Measurements from ENCODE around the gene TMEM259. TPM values are rescaled to one million over a fixed set of nuclear protein-coding genes. Genes with fewer than 3 reads are reported as not detected.

Gene TMEM259
- total RNA-seq: 182 and 198 TPM in 2 replicates
- polyA plus RNA-seq (2012): 114 TPM

DNA sequence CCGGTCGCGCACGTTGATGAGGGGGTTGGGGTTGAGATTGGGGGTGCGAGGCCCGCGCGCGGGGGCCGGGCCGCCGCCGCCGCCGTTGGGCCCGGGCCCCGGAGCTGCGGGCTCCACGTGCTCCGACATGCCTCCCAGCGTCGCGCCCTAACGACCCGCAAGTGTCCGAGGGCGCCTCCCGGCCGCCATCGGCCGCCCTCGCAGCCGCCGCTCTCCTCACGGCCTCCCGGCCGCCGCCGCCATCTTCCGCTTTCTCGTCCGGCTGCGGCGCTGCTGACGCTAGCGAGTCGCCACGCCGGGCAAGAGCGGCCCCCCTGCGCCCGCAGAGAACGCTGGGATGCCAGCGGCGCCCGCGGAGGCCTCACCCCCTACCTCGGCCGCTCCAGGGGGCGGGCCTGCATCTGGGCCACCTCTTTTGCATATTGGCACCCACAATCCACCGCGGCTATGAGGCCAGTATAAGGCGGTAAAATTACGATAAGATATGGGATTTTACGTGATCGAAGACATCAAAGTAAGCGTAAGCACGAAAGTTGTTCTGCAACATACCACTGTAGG lies at the start of gene TMEM259:
Gene TMEM259, minus strand, starts transcription at position 256 of the 558 bp plus-strand sequence. Its CDS starts 127 bp downstream, at position 129.
- DNase-seq (ENCODE audit: low read depth): peak; percentile 98

DNA sequence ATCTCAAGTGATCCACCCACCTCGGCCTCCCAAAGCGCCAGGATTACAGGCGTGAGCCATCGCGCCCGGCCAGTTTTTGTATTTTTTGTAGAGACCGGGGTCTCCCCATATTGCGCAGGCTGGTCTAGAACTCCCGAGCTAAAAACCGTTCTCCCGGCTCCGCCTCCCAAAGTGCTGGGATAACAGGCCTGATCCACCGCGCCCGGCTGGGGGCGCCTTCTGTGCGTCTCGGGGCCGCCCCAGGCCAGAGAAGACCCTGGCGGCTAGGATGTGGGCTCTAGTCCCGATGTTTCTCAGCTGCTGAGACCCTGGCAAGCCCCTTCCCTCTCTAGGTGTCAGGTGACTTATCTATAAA lies 49.6 kb upstream of the TMEM259 start:
- DNase-seq (ENCODE audit: low read depth): no peak

DNA sequence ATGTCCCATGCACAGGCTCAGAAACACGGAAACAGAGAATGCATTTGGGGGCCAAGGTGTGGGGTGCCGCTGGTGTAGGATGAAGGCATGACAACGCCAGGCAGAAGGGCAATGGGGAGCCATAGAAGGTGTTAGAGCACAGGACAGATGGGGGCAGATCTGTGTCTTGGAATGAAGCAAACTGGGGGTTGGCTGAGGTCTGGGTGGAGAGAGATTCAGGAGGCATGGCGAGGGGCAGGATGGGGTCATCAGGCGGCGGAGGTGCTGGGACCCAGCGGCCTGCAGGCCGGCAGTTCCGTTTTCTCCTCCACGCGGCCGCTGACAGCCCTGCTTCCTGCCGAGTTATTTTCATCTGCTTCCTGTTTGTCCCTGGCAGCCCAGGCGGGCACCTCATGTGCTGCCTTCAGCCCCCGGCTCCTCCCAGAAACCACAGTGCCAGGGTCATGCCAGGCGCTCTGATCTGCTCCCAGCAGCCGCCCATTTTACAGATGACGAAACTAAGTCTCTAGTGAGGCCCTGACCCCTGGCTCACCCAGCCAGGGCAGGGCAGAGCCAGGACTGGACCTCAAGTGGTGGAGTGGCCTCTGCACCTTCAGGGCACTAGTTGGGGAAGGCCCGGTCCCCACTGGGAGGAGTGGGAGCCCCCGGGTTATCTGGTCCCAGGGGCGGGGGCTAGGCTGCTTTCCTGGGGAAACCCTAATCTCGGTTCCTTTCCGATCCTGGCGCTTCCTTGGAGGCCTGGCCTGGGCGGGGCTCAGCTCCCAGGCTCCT lies 48.3 kb upstream of the TMEM259 start:
- DNase-seq (ENCODE audit: low read depth): no peak

DNA sequence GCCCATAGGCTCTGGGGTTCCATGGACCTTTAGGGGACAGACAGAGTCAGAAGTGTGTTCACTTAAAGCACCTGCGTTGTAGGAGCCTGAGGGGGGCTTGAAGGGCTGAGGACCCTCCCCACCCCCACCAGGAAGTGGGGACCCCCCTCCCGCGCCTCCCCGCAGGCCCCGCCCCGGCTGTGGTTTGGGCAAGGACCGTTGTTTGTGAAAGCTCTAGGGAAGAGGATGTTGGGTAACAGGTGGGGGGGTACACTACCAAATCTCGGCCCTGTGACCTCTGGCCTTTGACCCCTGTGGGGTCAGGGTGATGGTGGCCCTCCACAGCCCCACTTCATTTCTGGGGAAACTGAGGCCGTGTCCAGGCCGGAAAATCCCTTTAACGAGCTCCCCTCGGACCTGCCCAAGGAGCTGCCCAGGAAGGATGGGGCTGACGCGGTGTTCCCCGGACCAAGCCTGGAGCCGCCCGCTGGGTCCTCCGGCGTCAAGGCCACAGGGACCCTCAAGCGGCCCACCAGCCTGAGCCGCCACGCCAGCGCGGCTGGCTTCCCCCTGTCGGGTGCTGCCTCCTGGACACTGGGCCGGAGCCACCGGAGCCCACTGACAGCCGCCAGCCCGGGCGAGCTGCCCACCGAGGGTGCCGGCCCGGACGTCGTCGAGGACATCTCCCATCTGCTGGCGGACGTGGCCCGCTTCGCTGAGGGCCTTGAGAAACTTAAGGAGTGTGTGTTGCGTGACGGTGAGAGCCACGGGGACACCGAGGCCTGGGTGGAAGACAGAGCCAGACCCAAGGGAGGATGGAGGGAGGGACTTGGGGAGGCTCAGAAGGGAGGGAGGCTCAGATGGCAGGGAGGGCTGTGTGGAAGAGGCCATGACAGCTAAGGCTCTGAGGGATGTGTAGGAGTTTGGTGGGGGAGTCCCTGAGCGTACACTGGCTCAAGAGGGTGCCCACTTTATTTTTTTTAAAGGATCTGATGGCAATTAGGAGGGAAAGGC lies 47.4 kb upstream of the TMEM259 start:
- DNase-seq (ENCODE audit: low read depth): no peak

DNA sequence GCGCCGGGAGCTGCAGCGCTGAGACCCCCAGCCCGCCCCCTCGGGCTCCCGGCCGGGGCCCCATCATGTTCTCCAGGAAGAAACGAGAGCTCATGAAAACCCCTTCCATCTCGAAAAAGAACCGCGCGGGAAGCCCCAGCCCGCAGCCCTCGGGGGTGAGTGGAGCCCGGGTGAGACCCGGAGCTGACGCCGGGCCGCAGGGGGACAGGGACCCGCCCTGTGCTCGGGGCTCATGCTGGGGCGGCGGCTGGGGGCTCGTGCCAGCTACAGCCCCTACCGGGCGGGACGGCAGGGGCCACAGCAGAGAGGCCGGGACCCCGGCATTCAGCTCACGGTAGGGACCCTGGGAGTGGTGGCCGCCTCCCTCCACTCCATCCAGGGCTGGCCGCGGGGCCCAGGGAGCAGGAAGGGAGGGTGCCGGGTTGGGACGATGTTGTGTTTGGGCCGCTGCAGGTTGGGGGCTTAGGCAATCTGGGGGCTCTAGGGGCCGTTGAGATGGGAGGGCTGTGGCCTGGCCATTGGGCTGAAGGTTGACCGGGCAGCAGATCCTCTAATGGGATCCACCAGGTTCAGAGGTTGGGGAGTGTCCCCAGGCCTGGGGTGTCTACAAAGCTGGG lies 46.5 kb upstream of the TMEM259 start:
- DNase-seq (ENCODE audit: low read depth): no peak

DNA sequence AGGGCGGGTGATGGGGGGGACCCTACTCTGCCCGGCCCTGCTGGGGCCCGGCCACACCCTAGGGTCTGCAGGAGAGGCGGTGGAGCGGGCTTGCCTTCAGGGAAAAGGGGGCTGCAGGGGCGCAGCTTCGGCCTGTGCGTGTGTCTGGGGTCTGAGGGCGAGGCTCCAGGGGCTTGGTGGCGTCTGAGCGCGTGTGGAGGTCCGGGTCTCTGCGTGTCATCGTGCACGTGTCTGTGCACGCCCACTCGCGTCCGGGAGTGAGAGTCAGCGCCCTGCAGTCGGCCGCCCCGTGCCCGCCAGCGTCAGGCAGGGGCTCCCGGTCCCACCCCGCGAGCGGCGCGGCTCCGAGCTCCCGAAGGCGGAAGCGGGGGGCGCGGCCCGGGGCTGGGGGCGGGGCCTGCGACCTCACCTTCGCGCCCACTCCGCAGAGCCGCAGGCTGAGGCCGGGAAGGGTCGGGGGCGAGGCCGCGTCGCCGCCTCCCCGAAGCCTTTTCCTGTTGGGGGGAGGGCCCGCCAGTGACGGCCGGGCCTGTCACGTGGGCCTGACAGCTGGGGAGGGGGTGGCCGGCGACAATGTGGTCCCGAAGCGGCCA lies 45.9 kb upstream of the TMEM259 start, which contains the start of gene ARHGAP45:
Gene ARHGAP45, plus strand, starts transcription at position 420 of the 593 bp plus-strand sequence. CDS start 239 bp downstream, outside the sequence.
- no peak for DNase-seq (ENCODE audit: low read depth)

DNA sequence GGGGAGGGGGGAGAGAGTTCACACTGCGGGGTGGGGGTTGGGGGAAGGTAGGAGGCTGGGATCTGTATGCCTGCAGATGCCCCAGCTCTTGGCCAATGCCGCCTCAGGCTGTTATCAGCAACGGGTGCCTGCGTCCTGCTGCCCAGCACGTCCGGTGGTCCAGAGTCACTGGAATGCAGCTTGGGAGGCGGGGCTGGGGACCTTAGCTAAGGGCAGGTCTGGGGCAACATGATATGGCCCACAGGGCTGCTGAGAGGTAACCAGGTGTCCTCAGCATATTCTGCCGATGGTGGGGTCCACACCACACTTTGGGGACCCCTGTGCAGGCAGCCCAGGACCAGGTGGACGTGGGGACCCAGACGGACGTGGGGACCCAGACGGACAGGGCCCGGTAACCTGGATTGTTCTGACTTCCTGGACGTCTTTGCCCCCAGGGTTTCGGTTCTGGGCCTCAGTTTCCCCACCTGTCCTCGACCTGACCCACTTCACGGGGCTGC lies 45.4 kb upstream of the TMEM259 start:
- no peak for DNase-seq (ENCODE audit: low read depth)

DNA sequence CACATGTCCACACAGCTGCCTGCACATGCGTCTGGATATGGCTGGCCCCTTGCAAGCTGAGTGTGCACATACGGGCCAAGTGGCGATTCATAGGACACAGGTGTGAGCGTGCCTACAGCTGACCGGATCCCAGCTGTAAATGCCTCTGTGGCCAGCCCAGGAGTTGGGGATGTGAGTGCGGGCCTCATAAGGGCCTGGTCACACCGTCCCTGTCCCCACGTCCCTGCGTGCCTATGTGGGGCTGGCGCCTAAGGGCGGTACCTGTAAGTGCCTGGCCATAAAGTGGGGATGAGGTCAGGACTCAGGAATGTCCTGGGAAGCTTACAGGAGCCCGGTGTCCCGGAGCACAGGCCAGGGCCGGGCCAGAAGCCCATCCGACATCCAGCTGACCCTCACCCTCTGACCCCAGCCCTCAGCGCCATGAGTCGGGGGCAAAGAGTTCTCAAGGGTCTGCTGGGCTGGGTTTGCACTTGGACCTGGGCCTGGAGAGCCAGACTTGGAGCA lies 44.7 kb upstream of the TMEM259 start:
- no peak for DNase-seq (ENCODE audit: low read depth)

DNA sequence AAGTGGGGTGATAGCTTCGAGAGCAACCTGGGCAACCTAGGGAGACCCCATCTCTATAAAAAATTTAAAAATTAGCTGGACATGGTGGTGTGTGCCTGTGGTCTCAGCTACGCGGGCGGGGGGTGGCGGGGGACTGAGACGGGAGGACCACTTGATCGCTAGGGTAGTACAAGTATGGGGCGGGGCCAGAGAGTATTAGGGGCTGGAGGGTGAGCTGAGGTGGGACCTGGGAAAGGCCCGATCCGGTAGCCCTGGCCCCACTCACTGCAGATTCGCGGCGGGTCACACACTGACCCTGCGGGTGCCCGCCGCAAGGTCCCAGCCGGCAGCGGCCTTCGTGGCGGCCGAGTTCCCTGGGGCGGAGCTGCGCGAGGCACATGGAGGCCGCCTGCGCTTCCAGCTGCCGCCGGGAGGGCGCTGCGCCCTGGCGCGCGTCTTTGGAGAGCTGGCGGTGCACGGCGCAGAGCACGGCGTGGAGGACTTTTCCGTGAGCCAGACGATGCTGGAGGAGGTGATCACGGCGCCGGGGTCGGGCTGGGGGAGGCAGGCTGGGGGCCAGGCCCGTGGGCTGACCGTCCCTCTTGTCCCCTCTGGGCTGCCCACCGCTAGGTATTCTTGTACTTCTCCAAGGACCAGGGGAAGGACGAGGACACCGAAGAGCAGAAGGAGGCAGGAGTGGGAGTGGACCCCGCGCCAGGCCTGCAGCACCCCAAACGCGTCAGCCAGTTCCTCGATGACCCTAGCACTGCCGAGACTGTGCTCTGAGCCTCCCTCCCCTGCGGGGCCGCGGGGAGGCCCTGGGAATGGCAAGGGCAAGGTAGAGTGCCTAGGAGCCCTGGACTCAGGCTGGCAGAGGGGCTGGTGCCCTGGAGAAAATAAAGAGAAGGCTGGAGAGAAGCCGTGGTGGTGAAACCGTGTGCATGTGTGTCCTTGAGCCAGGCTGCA lies 44.0 kb upstream of the TMEM259 start:
- no peak for DNase-seq (ENCODE audit: low read depth)

DNA sequence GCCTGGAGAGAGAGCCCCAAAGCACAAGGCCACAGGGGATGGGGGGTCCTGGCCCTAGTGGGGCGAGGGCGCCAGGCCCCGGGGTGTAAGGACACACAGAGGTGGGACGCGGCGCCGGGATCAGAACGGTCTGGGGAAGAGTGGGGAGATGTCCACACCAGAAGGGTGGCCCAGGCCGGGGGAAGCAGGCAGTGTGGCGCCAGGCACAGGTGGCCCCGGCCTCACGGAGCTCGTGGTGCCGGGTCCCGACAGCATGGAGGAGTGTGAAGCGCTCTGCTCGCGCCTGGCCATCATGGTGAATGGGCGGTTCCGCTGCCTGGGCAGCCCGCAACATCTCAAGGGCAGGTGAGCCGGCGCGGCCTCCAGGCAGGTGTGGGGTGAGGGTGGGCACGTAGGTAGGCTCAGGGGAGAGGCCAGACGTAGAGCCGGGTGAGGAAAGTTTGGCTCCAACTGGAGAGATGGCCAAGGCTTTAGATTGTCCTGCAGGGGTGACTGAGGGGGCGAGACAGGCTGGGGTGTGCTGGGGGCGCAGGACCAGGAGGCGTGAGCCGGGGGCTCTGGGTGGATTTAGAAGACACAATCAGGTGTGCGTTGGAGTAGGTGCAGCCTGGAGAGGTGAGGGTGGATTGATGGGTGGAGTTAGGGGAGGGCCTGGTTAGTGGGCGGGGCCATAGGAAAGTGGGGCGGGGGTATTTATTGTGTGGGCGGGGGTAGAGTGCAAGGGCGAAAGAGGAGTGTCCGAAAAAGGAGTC lies 43.2 kb upstream of the TMEM259 start:
- DNase-seq (ENCODE audit: low read depth): no peak

DNA sequence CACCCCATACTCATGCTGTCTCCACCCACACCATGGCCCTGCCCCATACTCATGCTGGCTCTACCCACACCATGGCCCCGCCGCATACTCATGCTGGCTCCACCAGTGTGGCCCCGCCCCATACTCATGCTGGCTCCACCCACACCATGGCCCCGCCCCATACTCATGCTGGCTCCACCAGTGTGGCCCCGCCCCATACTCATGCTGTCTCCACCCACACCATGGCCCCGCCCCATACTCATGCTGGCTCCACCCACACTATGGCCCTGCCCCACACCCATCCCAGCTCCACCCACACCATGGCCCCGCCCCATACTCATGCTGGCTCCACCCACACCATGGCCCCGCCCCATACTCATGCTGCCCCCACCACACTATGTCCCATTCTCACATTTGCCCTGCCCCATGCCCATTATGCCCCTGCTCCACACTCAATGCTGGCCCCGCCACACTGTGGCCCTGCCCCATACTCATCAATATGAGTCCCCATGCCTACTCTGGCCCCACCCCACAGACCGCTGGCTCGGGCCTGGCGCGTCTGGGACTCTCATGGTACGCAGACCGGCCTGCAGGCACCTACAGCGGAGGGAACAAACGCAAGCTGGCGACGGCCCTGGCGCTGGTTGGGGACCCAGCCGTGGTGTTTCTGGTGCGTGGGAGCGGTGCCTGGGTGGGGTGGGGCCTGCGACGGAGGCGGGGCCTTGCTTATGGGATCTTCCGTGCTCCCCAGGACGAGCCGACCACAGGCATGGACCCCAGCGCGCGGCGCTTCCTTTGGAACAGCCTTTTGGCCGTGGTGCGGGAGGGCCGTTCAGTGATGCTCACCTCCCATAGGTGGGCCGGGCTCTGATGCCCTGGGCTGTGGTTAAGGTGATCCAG lies 42.3 kb upstream of the TMEM259 start:
- DNase-seq (ENCODE audit: low read depth): no peak

DNA sequence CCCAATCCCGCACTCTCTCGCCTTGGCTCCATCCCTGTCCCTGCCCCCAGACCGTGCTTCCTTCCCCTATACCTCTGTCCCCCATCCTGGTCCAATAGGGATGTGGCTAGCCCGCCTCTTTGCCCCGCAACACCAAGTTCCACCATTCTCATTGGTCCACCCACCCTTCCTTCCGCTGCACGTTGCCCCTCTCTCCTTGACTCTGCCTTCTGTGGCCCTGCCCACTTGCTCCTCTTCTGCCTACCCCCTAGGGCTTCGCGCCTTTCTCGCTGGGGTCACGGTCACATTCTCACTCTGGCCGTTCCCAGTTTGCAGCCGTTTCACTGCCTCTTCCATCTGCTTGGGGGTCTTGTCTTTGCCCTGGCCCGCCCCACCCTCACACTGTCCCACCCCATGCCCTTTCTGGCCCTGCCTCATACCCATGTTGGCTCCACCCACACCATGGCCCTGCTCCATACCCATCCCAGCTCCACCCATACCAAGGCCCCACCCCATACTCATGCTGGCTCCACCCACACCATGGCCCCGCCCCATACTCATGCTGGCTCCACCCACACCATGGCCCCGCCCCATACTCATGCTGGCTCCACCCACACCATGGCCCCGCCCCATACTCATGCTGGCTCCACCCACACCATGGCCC lies 41.6 kb upstream of the TMEM259 start:
- DNase-seq (ENCODE audit: low read depth): no peak

DNA sequence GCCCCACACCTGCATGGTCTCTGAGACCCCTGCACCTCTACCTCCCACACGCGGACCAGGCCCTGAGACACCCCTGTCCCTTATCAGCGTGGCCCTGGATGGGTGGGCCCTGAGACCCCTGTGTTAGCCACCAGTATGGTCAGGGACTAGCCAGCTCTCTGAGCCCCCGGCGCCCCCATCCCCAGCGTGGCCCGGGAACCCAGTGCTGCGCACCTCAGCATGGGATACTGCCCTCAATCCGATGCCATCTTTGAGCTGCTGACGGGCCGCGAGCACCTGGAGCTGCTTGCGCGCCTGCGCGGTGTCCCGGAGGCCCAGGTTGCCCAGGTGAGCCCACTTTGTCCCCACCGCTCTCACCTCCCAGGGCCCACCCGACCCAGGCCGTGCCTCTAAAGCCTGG lies 41.1 kb upstream of the TMEM259 start:
- DNase-seq (ENCODE audit: low read depth): no peak

DNA sequence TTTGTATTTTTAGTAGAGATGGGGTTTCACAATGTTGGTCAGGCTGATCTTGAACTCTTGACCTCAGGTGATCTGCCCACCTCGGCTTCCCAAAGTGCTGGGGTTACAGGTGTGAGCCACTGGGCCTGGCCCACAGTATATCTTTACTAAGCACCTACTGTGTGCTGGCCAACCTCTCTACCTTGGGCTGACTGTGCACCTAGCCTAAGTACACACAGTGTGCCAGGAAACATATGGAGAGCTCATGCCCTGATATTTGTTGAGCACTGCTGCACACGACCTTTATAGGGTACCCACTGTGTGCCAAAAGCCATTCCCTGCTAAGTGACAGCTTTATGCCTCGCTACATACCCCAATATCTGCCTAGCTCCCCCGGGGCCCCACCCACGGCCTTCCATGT lies 39.8 kb upstream of the TMEM259 start:
- DNase-seq (ENCODE audit: low read depth): no peak

DNA sequence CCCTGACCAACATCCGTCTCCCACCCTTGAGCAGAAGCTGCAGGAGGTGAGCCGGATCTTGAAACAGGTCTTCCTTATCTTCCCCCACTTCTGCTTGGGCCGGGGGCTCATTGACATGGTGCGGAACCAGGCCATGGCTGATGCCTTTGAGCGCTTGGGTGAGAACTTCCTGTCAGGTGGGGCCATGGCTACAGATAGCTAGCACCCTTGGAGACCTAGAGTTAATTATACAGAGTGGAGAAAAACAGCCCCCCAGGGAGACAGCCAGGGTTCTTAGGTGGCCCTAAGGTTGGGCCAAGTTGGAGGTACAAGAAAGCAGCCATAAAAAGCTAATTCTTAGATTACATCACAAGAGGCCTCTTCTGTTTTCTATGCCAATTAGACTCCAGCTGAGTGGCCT lies 37.2 kb upstream of the TMEM259 start:
- no peak for DNase-seq (ENCODE audit: low read depth)

DNA sequence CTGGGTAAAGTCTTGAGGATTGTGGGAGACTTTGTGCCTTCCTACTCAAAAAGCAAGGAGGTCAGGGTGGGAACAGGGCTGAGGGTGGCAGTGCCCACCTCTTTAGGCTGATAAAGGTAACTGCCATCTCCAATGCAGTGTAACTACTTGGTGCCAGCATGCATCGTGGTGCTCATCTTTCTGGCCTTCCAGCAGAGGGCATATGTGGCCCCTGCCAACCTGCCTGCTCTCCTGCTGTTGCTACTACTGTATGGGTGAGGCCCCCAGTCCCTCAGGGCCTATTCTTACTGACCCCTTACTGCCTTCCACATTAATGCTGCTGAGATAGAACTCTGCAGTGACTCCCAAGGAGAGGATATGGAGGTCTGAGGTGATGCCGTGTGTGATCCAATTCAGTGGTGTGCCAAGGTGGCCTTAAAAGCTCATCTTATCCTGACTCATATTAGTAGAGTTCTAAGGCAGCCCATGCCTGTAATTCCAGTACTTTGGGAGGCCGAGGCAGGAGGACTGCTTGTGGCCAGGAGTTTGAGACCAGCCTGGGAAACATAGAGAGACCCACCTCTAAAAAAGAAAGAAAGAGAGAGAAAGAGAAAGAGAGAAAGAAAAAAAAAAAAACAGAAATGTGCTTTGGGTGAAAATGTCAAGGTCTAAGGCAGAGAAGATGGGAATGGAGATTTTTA lies 36.4 kb upstream of the TMEM259 start:
- DNase-seq (ENCODE audit: low read depth): peak; percentile 61
